H9 (cell line): Measurements from ENCODE around the gene STK38. TPM values are rescaled to one million over a fixed set of nuclear protein-coding genes. Genes with fewer than 3 reads are reported as not detected.

Source experiments
- DNase-seq: peaks from one replicate; pipeline ENCODE4 v3.0.0-alpha.2; 2017
- H2AFZ ChIP-seq: one replicate; pipeline ENCODE4 v1.6.1; 2013; ENCODE audit warnings: mild to moderate bottlenecking, low read length, control low read depth, moderate library complexity
- H2AK5ac ChIP-seq: 2 replicates; pipeline ENCODE4 v1.6.1; 2013; ENCODE audit warnings: low read length, control low read depth, mixed read lengths; ENCODE audit not compliant: insufficient read length
- H2BK120ac ChIP-seq: one replicate; pipeline ENCODE4 v1.6.1; 2013; ENCODE audit warnings: low read depth, mild to moderate bottlenecking, low read length, control low read depth, inconsistent platforms; ENCODE audit not compliant: poor library complexity, severe bottlenecking
- H2BK12ac ChIP-seq: 2 replicates; pipeline ENCODE4 v1.6.1; 2013; ENCODE audit warnings: low read length, control low read depth, mixed read lengths, low read depth; ENCODE audit not compliant: insufficient read length
- H2BK15ac ChIP-seq: 2 replicates; pipeline ENCODE4 v1.6.1; 2013; ENCODE audit warnings: low read depth, low read length, control low read depth
- H2BK20ac ChIP-seq: one replicate; pipeline ENCODE4 v1.6.1; 2013; ENCODE audit warnings: low read depth, mild to moderate bottlenecking, low read length, control low read depth, inconsistent platforms; ENCODE audit not compliant: poor library complexity, severe bottlenecking
- H2BK5ac ChIP-seq: 2 replicates; pipeline ENCODE4 v1.6.1; 2013; ENCODE audit warnings: low read length, control low read depth, mixed read lengths; ENCODE audit not compliant: insufficient read length
- H3K14ac ChIP-seq: 2 replicates; pipeline ENCODE4 v1.6.1; 2013; ENCODE audit warnings: low read length, control low read depth; ENCODE audit not compliant: insufficient read depth
- H3K18ac ChIP-seq: 2 replicates; pipeline ENCODE4 v1.6.1; 2013; ENCODE audit warnings: low read depth, mild to moderate bottlenecking, mixed read lengths, low read length, control low read depth; ENCODE audit not compliant: insufficient read length
- H3K23ac ChIP-seq: 2 replicates; pipeline ENCODE4 v1.6.1; 2013; ENCODE audit warnings: low read length, control low read depth, mixed read lengths, low read depth; ENCODE audit not compliant: insufficient read length
- H3K23me2 ChIP-seq: 2 replicates; pipeline ENCODE4 v1.6.1; 2013; ENCODE audit warnings: low read depth, mild to moderate bottlenecking, mixed read lengths, low read length, control low read depth; ENCODE audit not compliant: insufficient read length, poor library complexity, severe bottlenecking
- H3K27ac ChIP-seq: 2 replicates; pipeline ENCODE4 v1.5.1; 2013; ENCODE audit warnings: low read length, control low read depth, mixed read lengths, low read depth; ENCODE audit not compliant: insufficient read length
- H3K27me3 ChIP-seq: 2 replicates; pipeline ENCODE4 v1.6.1; 2013; ENCODE audit warnings: low read length, control low read depth, inconsistent platforms; ENCODE audit not compliant: insufficient read depth
- H3K4ac ChIP-seq: 2 replicates; pipeline ENCODE4 v1.6.1; 2013; ENCODE audit warnings: low read depth, mild to moderate bottlenecking, control low read depth, inconsistent platforms, low read length, moderate library complexity
- H3K4me1 ChIP-seq: 2 replicates; pipeline ENCODE4 v1.6.1; 2013; ENCODE audit warnings: low read length, control low read depth, inconsistent platforms; ENCODE audit not compliant: insufficient read depth
- H3K4me2 ChIP-seq: 2 replicates; pipeline ENCODE4 v1.6.1; 2013; ENCODE audit warnings: low read length, control low read depth, mixed read lengths; ENCODE audit not compliant: insufficient read length, insufficient read depth
- H3K56ac ChIP-seq: 2 replicates; pipeline ENCODE4 v1.6.1; 2013; ENCODE audit warnings: low read depth, mild to moderate bottlenecking, mixed read lengths, low read length, control low read depth; ENCODE audit not compliant: insufficient read length
- H3K79me1 ChIP-seq: 2 replicates; pipeline ENCODE4 v1.6.1; 2013; ENCODE audit warnings: low read depth, mild to moderate bottlenecking, moderate library complexity, low read length, control low read depth, inconsistent platforms; ENCODE audit not compliant: insufficient read depth, poor library complexity, severe bottlenecking
- H3K79me2 ChIP-seq: 2 replicates; pipeline ENCODE4 v1.6.1; 2013; ENCODE audit warnings: low read length, control low read depth, inconsistent platforms; ENCODE audit not compliant: insufficient read depth
- H3K9ac ChIP-seq: 2 replicates; pipeline ENCODE4 v1.6.1; 2013; ENCODE audit warnings: low read length, control low read depth, mixed read lengths; ENCODE audit not compliant: insufficient read length; ENCODE audit errors: extremely low read depth
- H3K9me3 ChIP-seq: one replicate; pipeline ENCODE4 v1.6.1; 2013; ENCODE audit warnings: low read depth, low read length, inconsistent platforms; ENCODE audit not compliant: control insufficient read depth
- H3T11ph ChIP-seq: one replicate; pipeline ENCODE4 v1.6.1; 2013; ENCODE audit warnings: mild to moderate bottlenecking, low read length, control low read depth, inconsistent platforms
- H4K20me1 ChIP-seq: one replicate; pipeline ENCODE4 v1.6.1; 2013; ENCODE audit not compliant: control insufficient read depth, insufficient read length, insufficient read depth
- H4K5ac ChIP-seq: 2 replicates; pipeline ENCODE4 v1.6.1; 2013; ENCODE audit warnings: low read depth, mild to moderate bottlenecking, mixed read lengths, low read length, control low read depth; ENCODE audit not compliant: insufficient read length
- H4K8ac ChIP-seq: replicated peaks from 2 replicates; pipeline ENCODE4 v1.6.1; 2013; ENCODE audit warnings: low read length, control low read depth, mixed read lengths, low read depth; ENCODE audit not compliant: insufficient read length
- H4K91ac ChIP-seq: 2 replicates; pipeline ENCODE4 v1.6.1; 2013; ENCODE audit warnings: low read depth, mild to moderate bottlenecking, moderate library complexity, mixed read lengths, low read length, control low read depth; ENCODE audit not compliant: insufficient read length
- H3K27ac Mint-ChIP-seq, 3 experiments: 2 replicates in 2 of 3; 3 replicates in 1 of 3; pipeline ENCODE4 v1.8.0; 2020 to 2021; ENCODE audit warnings: mixed read lengths in 3 of 3, mild to moderate bottlenecking in 1 of 3, moderate library complexity in 1 of 3
- H3K27me3 Mint-ChIP-seq: 2 replicates; pipeline ENCODE4 v1.8.0; 2021; ENCODE audit warnings: low read depth, mild to moderate bottlenecking, moderate library complexity, mixed read lengths
- H3K36me3 Mint-ChIP-seq, 3 experiments: 2 replicates in 2 of 3; 3 replicates in 1 of 3; pipeline ENCODE4 v1.8.0; 2020 to 2021; ENCODE audit warnings: low read depth in 3 of 3, mixed read lengths in 3 of 3; ENCODE audit not compliant: insufficient read depth in 1 of 3
- H3K4me1 Mint-ChIP-seq, 2 experiments: 2 replicates each; pipeline ENCODE4 v1.8.0; 2020; ENCODE audit warnings: mixed read lengths in 2 of 2
- H3K4me3 Mint-ChIP-seq, 2 experiments: 2 replicates in 1 of 2; 3 replicates in 1 of 2; pipeline ENCODE4 v1.8.0; 2020 to 2021; ENCODE audit warnings: mild to moderate bottlenecking in 2 of 2, mixed read lengths in 2 of 2, moderate library complexity in 1 of 2
- H3K9me3 Mint-ChIP-seq, 2 experiments: 2 replicates in 1 of 2; 3 replicates in 1 of 2; pipeline ENCODE4 v1.8.0; 2020; ENCODE audit warnings: mild to moderate bottlenecking in 2 of 2, mixed read lengths in 2 of 2, moderate library complexity in 1 of 2
- CTCF ChIP-seq: fragments of 200-600 bp; sonication (generic); conservative IDR thresholded peaks from 3 replicates; pipeline ENCODE4 v1.8.0; 2021; ENCODE audit warnings: antibody characterized with exemption, mild to moderate bottlenecking
- WGBS: extraction: QIAGEN DNeasy Blood & Tissue Kit; methylation state at CpG from one replicate; pipeline ENCODE4 v1.1.7; 2013; ENCODE audit warnings: missing lambda C conversion rate, low lambda C conversion rate, mixed read lengths; ENCODE audit not compliant: insufficient read length; ENCODE audit errors: extremely low coverage; 5-methylcytosine and 5-hydroxymethylcytosine counted together
- total RNA-seq: library from RNA; stranded (reverse); gene quantifications from 2 replicates; pipeline ENCODE4 v1.2.1, GENCODE V29; 2021

The STK38 gene
- total RNA-seq, 1 experiment from 2014 or later: 17.5 TPM

- no peak overlapping the region; a peak in 1 of 7 replicates for H3K27ac Mint-ChIP-seq
Observed at GRCh38 chr6:36491378-36491965, 55.8 kb downstream of the STK38 start.

More at GRCh38 chr6:36491378-36491965, 55.8 kb downstream of the STK38 start:
- no peak overlapping the region for H3K4me3 Mint-ChIP-seq
- Histone ChIP-seq H3K9me3 (no peaks in the 10 kb centered on the region), H3K14ac (no peak overlapping the region), H2BK120ac (no peak overlapping the region), H2AK5ac (no peak overlapping the region), H3K27ac (no peak overlapping the region), H4K5ac (no peak overlapping the region), H4K8ac (no peak overlapping the region), H3K79me2 (no peaks in the 10 kb centered on the region), H2AFZ (no peak overlapping the region), H3K9ac (no peak overlapping the region), H2BK15ac (no peak overlapping the region), H4K20me1 (no peaks in the 10 kb centered on the region), H3K23me2 (no peaks in the 10 kb centered on the region), H3K4me1 (no peaks in the 10 kb centered on the region), H3K79me1 (no peaks in the 10 kb centered on the region), H3K4me2 (no peak overlapping the region), H3T11ph (no peak overlapping the region), H4K91ac (no peak overlapping the region), H2BK20ac (no peak overlapping the region), H3K27me3 (no peaks in the 10 kb centered on the region), H3K18ac (no peak overlapping the region), H3K56ac (no peak overlapping the region), H2BK12ac (no peak overlapping the region), H3K23ac (no peak overlapping the region), H2BK5ac (no peak overlapping the region), H3K4ac (no peak overlapping the region)
- no CpG with 5 or more reads among the region's 7 CpGs for WGBS
- peaks cover 18 to 25% of the 10 kb centered on the region in 2 experiments for H3K4me1 Mint-ChIP-seq
- no peaks in the 10 kb centered on the region for H3K9me3 Mint-ChIP-seq
- DNase-seq: no peak
- no peak for TF ChIP-seq CTCF
- H3K27me3 Mint-ChIP-seq: no peaks in the 10 kb centered on the region
- peaks cover 13 to 42% (median 35%) of the 10 kb centered on the region in 3 experiments; a peak in 6 of 7 replicates for H3K36me3 Mint-ChIP-seq
